Brain pericyte (primary cell): Measurements from ENCODE around the gene OR14J1.
"Not testable (repeated sequence)": the region's sequence is repeated elsewhere in the genome, so short reads cannot be mapped to it uniquely, and the experiment has no call there.

Experiments used
- DNase-seq: peaks from one replicate; pipeline ENCODE4 v3.0.0-alpha.2; 2012; ENCODE audit warnings: low read depth, low spot score

The OR14J1 gene, protein sequence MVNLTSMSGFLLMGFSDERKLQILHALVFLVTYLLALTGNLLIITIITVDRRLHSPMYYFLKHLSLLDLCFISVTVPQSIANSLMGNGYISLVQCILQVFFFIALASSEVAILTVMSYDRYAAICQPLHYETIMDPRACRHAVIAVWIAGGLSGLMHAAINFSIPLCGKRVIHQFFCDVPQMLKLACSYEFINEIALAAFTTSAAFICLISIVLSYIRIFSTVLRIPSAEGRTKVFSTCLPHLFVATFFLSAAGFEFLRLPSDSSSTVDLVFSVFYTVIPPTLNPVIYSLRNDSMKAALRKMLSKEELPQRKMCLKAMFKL

DNA sequence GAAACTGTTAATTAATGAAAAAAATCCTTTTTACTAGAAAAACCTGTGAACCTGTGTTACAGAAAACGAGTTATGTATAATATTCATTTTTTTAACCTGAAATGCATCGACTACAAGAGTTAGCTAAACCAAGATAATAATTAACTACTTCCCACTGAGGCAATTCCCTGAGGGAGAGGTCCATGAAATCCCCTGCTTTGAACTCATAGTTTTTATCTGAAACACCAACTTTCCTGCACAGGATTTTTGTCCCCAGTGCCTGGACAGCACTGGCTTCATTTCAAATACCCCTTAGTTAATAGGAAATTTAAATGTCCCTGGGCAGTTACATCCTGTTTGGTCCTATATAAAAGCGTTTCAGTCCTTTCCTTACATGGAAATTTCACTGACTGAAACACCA, at the start of gene OR14J1:
OR14J1 (plus strand) TSS at position 386 of the 400 bp plus-strand sequence. CDS start 4,989 bp downstream, outside the sequence.
- no peak for DNase-seq

DNA sequence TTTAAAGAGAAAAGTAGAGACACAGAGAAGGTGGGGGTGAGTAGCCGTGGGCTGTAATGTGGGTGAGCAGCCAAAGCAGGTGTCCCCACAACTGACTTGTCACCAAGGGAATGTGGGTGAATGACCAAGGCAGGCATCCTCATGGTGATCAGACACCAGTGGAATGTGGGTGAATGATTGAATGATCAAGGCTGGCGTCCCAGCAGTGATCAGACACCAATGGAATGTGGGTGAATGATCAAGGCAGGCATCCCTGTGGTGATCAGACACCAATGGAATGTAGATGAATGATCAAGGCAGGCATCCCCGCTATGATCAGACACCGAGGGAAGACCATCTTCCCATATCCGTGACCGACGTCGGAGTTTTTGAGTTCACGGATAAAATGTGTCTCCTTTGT, 49.8 kb upstream of the OR14J1 start:
- DNase-seq, result no peak

DNA sequence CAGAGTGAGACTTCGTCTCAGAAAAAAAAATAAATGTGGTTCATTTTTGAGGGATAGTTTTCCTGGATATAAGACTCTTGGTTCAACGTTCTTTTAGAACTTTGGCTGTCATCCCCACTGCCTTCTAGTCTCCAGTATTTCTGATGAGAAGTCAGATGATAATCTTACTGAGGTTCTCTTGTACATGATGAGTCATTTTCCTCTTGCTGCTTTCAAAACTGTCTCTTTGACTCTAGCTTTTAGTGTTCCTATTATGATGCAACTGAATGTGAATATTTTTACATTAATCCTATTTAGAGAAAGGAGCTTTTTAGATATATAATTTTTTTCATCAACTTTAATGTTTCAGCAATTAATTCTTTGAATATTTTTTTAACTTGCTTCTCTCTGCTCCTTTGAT, 46.0 kb upstream of the OR14J1 start:
- no peak for DNase-seq

DNA sequence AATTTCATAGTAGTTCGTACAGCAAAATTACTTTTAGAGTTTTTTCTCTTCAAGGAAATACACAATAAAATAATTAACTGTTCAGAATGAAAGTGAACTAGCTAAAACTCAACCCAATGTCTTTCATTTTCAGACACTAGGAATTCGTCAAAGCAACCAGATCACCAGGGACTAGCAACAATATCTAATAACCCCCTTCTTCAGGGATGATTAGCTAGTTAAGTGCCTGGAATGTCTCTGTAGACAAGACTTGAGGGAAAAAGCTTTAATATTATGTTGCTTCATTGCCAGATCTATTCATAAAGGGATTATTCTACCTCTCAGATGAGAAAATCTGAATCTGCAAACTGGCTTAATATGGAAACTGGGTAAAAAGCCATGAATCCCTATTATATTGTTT, 41.8 kb upstream of the OR14J1 start:
- DNase-seq, result no peak

DNA sequence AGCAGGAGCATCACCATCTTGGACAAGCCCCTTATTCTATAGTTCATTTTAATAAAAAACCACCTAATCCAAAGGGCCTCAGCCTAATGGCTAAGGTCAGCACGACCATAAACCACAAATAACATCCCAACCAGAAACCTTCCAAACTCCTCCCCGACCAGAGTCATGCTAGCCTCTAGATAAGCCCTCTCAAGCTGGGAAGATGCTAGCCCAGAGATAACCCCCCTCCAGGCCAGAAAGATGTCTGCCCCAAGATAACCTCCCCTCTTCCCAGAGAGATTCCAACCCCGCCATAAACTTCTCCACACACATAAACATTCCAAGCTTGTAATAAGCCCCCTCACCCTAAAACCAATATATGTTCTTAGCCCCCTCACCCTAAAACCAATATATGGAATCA, 38.5 kb upstream of the OR14J1 start:
- DNase-seq, result no peak

DNA sequence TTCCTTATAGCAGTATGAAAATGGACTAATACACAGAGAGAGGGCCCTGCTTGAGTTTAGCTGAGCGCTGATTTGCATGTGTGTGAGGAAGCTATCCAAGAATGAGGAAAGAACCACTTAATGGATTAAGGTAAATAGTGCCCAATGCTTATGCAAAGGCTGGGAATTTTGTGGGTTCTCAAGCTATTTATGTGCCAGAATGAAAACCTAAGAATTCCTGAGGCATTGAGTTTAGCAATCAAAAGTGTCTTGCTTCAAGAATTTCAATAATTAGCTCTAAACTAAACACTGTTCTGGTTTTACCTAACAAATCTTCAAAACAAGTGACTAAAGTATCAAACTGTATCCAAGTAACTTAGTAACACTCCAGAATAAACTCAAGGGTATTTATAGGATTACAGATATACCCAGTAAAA, 7.0 kb upstream of the OR14J1 start:
- no peak for DNase-seq

DNA sequence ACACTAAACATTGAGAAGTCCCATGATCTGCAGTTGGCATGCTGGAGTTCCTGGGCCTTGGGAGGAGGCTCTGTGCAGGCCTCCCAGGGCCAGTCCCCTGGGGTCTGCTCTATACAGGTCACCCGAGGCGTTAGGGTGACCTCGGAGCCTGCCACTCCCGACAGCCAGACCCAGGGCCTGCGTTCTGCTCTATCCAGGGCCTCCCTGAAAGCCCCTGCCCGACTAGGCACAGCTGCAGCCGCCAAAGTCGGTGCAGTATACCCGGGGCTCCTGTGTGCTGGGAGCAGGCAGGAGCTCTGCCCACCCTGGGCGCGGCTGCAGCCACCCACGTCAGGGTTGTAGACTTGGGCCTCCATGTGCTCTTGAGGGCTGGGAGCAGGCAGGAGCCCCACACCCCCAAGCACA, 6.3 kb upstream of the OR14J1 start:
- no peak for DNase-seq

DNA sequence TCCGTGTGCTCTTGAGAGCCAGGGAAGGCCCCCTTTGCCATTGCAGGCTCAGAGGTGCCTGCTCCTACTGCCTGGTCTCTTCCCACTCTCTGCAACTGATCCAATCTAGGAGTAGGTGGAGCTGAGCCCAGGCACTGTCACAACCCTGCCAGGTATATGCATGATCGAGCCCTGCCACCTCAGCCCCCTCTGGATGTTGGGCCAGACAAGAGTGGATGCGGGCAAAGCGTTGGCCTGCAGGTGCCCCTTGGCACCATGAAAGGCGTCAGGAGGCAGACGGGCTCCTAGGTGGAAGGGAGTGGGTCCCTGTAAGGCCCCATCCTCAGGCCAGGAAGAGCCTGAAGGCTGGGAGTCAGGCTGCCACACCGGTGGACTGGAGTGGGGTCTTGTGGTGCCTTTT, 5.9 kb upstream of the OR14J1 start:
- DNase-seq, result no peak

DNA sequence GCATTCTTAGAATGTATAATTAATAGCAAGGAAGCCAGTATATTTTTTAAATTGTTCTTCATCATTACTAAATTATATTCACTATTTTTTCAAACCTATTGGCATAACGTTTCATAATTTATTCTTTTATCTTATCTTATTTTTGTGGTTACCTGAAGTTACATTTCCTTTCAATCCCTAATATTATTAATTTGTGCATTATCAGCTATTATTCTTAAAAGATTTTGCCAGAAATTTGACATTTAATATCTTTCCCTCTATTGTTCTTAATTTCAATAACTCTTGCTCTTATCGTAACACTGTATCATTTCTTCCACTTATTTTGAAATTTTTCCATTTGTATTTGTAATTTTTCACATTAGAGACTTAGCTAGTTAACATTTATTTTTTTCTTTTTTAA, 18.4 kb downstream of the OR14J1 start:
- DNase-seq, result no peak

DNA sequence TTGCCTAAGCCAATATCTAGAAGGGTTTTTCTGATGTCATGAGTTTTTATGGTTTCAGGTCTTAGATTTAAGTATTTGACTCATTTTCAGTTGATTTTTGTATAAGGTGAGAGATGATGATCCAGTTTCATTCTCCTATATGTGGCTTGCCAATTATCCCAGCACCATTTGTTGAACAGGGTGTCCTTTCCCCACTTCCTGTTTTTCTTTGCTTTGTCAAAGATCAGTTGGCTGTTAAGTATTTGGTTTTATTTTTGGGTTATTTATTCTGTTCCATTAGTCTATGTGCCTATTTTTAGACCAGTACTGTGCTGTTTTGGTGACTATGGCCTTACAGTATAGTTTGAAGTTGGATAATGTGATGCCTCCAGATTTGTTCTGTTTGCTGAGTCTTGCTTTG, 21.8 kb downstream of the OR14J1 start:
- not testable (repeated sequence) for DNase-seq

DNA sequence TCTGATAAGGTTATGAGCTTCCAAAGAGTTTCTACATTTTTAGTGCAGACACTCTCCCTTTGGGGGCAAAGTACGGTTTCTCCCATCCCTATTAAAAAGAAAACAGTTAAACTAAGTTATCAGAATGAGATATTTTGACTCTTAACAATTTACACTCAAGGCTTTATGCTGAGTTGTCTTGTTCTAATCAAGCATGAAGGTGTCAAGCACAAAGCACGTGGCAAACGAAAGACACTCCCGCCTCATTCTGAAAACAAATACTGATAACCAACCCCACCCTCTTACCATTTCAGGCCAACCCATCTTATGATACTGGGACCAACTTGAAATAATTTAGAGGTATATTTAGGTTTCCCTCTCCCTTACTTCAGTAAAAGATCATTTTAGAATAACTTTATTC, 24.3 kb downstream of the OR14J1 start:
- no peak for DNase-seq

DNA sequence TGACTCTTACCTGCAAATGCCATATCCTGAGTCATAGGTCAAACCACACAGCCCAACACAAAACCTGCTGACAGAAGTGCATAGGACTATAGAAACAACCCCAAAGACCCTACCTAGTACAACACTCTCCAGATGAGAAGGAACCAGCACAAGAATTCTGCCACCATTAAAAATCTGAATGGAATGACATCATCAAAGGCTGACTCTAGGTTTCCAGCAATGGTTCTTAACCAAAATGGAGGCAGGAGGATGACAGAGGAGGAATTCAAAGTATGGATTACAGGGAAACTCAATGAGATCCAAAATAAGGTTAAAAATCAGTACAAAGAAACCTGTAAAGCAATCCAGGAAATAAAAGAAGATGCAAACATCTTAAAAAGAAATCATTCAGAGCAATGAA, 31.2 kb downstream of the OR14J1 start:
- no peak for DNase-seq

DNA sequence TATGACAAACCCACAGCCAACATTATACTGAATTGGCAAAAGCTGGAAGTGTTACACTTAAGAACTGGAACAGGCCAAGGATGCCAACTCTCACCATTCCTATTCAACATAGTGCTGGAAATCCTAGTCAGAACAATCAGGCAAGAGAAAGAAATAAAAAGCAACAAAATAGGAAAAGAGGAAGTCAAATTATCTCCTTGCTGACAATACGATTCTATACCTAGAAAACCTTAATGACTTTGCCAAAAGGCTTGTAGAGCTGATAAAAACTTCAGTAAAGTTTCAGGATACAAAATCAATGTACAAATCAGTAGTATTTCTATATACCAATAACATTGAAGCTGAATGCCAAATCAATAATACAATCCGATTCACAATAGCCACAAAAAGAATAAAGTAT, 34.8 kb downstream of the OR14J1 start:
- DNase-seq, result no peak

DNA sequence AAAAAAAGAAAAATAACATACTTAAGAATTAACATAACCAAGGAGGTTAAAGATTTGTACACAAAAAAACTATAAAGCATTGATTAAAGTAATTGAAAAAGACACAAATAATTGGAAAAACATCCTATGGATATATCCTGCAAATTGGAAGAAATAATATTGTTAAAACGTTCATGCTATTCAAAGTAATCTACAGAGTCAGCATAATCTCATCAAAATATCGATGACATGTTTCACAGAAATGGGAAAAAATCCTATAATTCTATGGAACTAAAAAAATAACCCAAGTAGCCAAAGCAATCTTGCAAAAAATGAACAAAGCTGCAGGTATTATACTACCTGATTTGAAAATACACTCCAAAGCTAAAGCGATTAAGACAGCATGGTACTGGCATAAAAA, 43.9 kb downstream of the OR14J1 start:
- no peak for DNase-seq

DNA sequence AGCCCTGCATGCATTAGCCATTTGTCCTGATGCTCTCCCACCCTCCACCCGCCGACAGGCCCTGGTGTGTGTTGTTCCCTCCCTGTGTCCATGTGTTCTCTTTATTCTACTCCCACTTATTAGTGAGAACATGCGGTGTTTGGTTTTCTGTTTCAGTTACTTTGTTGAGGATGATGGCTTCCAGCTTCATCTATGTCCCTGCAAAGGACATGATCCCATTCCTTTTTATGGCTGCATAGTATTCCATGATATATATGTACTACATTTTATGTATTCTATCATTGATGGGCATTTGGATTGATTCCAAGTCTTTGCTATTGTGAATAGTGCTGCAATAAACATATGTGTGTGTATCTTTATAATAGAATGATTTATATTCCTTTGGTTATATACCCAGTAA, 47.8 kb downstream of the OR14J1 start:
- DNase-seq, result not testable (repeated sequence)

DNA sequence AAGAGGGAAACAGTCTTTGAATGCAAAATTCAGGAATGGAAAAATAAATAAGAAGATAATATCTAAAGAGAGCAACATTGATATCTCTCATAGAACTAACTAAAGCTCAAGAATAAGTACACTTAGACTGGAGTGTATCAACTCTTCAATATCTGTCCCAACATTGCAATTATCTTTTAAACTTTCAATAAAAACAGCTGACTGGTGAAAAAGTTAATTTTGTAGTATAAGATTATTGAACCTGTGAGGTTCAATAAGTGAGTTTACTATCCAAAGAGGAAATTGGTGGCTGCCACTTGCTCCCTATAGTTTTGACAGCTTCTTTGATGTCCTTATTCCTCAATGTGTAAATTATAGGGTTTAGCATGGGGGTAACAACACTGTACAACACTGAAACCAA, 53.5 kb downstream of the OR14J1 start:
- no peak for DNase-seq

DNA sequence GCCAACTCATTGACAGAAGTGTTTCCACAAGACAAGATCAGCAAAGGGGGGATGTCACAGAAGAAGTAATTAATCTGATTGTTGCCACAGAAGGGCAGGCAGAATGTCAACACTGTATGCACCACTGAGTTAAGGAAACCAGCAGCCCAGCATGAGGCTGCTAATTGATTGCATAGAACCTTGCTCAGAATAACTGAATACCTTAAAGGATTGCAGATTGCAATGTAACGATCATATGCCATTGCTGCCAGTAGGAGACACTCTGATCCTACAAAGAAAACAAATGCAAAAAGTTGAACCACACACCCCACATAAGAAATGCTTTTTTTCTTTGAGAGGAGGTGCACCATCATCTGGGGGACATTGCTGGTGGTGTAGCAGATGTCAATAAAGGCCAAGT, 54.1 kb downstream of the OR14J1 start:
- no peak for DNase-seq
